Brain pericyte (primary cell): ENCODE data around the gene GRAP2.
"Not testable (repeated sequence)": the region's sequence is repeated elsewhere in the genome, so short reads cannot be mapped to it uniquely, and the experiment has no call there.

Experiments
- DNase-seq: peaks from one replicate; pipeline ENCODE4 v3.0.0-alpha.2; 2012; ENCODE audit warnings: low read depth, low spot score

The GRAP2 gene

GRCh38 chr22:39992894-39993293 lies 92.0 kb downstream of the GRAP2 start:
- not testable (repeated sequence) for DNase-seq

- no peak for DNase-seq
These were observed 93.2 kb downstream of the GRAP2 start for GRCh38 chr22:39994041-39994565.

- DNase-seq, result no peak
These were observed 93.9 kb downstream of the GRAP2 start, which contains the start of gene FAM83F for GRCh38 chr22:39994566-39995392. Gene FAM83F, plus strand, starts transcription at chr22:39994954. Its CDS starts 89 bp downstream, at chr22:39995043.

- DNase-seq, result no peak
These were observed 94.7 kb downstream of the GRAP2 start for GRCh38 chr22:39995393-39996252.

- DNase-seq, result no peak
These were observed 95.8 kb downstream of the GRAP2 start for GRCh38 chr22:39996732-39997131.

- no peak for DNase-seq
These were observed 96.5 kb downstream of the GRAP2 start for GRCh38 chr22:39997421-39997820.

GRCh38 chr22:39997939-39998726 lies 97.2 kb downstream of the GRAP2 start:
- DNase-seq, result no peak

GRCh38 chr22:39999144-39999757 lies 98.4 kb downstream of the GRAP2 start:
- DNase-seq, result no peak

- DNase-seq, result no peak
These were observed 99.3 kb downstream of the GRAP2 start for GRCh38 chr22:40000171-40000570.

GRCh38 chr22:40001106-40001505 lies 100.2 kb downstream of the GRAP2 start:
- DNase-seq, result no peak

- DNase-seq, result no peak
These were observed 101.1 kb downstream of the GRAP2 start for GRCh38 chr22:40001800-40002577.

- no peak for DNase-seq
These were observed 102.2 kb downstream of the GRAP2 start for GRCh38 chr22:40002935-40003715.

GRCh38 chr22:40004836-40005235 lies 104.0 kb downstream of the GRAP2 start:
- DNase-seq, result no peak

GRCh38 chr22:40006641-40007040 lies 105.8 kb downstream of the GRAP2 start:
- DNase-seq, result no peak

- no peak for DNase-seq
These were observed 107.2 kb downstream of the GRAP2 start for GRCh38 chr22:40007853-40008710.

GRCh38 chr22:40008726-40009291 lies 107.9 kb downstream of the GRAP2 start:
- no peak for DNase-seq

GRCh38 chr22:40009292-40009774 lies 108.4 kb downstream of the GRAP2 start:
- DNase-seq, result no peak
